Progenitor cell of endocrine pancreas (in vitro differentiated cells): ENCODE measurements around the gene MYG1. TPM values are rescaled to one million over a fixed set of nuclear protein-coding genes. Genes with fewer than 3 reads are reported as not detected.

Source experiments
- DNase-seq: peaks from one replicate; pipeline ENCODE4 v3.0.0; 2021; ENCODE audit warnings: low spot score; ENCODE audit not compliant: unreplicated experiment
- H3K27ac Mint-ChIP-seq: 2 replicates; pipeline ENCODE4 v1.8.0; 2021; ENCODE audit warnings: mild to moderate bottlenecking, moderate library complexity, mixed read lengths
- H3K27me3 Mint-ChIP-seq: 2 replicates; pipeline ENCODE4 v1.8.0; 2021; ENCODE audit warnings: mixed read lengths
- H3K36me3 Mint-ChIP-seq: 2 replicates; pipeline ENCODE4 v1.8.0; 2022; ENCODE audit warnings: mixed read lengths; ENCODE audit not compliant: insufficient read depth
- H3K4me1 Mint-ChIP-seq: 2 replicates; pipeline ENCODE4 v1.8.0; 2021; ENCODE audit warnings: low read depth, mixed read lengths
- H3K4me3 Mint-ChIP-seq: 2 replicates; pipeline ENCODE4 v1.8.0; 2021; ENCODE audit warnings: low read depth, mild to moderate bottlenecking, moderate library complexity, mixed read lengths
- H3K9me3 Mint-ChIP-seq: 2 replicates; pipeline ENCODE4 v1.8.0; 2021; ENCODE audit warnings: low read depth, mixed read lengths
- total RNA-seq: library from RNA; stranded (reverse); gene quantifications from 2 replicates; pipeline ENCODE4 v1.2.1, GENCODE V29; 2021
- TF ChIP-seq, protein P1 (sequence below): fragments of 200-600 bp; sonication (generic); IDR thresholded peaks from one replicate; pipeline ENCODE4 v1.5.0; 2021; ENCODE audit warnings: antibody characterized with exemption, mild to moderate bottlenecking; ENCODE audit not compliant: unreplicated experiment

The MYG1 gene
- total RNA-seq, 1 donor from 2014 or later: 58.9 TPM

DNA sequence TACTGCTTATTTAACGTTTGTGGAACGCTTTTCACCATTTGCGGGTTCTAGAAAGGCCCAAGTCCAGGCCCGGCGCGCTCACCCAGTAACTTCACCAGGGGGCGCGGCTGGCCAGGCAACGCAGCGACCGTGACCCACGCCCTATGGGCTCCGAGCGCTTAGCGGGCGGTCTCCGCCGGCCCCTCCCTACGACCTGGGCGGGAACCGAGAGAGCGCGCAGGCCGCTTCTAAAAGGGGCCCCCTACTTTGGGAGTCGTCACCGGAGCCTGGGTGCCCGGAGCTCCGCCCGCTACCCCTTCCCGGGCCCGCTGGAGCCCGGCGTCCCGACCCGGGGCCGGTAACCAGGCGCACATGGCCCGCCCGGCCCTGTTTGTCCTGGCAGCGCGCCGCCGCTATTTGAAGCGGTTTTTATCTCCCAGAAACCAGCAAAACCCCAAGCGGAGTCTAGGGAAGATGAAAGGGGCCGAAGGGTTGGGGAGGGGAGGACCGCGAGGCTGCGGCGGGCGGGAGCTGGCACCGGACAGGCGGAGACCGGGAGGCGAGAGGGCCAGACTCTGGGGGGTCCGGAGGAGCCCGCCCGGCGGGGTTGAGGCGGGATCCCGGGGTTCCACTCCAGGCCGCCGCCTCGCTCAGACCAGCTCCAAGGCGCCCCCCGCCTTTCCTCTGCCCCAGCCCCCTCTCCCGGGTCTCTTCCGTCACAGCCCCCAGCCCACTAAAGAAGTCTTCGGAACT lies 25.4 kb downstream of the MYG1 start:
- no peak overlapping the region for H3K27ac Mint-ChIP-seq
- TF ChIP-seq, protein P1, sequence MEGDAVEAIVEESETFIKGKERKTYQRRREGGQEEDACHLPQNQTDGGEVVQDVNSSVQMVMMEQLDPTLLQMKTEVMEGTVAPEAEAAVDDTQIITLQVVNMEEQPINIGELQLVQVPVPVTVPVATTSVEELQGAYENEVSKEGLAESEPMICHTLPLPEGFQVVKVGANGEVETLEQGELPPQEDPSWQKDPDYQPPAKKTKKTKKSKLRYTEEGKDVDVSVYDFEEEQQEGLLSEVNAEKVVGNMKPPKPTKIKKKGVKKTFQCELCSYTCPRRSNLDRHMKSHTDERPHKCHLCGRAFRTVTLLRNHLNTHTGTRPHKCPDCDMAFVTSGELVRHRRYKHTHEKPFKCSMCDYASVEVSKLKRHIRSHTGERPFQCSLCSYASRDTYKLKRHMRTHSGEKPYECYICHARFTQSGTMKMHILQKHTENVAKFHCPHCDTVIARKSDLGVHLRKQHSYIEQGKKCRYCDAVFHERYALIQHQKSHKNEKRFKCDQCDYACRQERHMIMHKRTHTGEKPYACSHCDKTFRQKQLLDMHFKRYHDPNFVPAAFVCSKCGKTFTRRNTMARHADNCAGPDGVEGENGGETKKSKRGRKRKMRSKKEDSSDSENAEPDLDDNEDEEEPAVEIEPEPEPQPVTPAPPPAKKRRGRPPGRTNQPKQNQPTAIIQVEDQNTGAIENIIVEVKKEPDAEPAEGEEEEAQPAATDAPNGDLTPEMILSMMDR: peak; percentile 76
- peaks cover 23% of the 10 kb centered on the region for H3K4me1 Mint-ChIP-seq

GRCh38 chr12:53325511-53326061 lies 26.1 kb downstream of the MYG1 start:
- Mint-ChIP-seq H3K9me3 (no peaks in the 10 kb centered on the region), H3K36me3 (no peaks in the 10 kb centered on the region), H3K4me3 (peak overlapping the region; percentile 67), H3K27ac (no peak overlapping the region), H3K4me1 (peaks cover 21% of the 10 kb centered on the region), H3K27me3 (peaks cover 40% of the 10 kb centered on the region)
- TF ChIP-seq, protein P1: no peak
- DNase-seq: no peak

More for the DNA sequence above, 25.4 kb downstream of the MYG1 start:
- Mint-ChIP-seq H3K4me3 (peak overlapping the region; percentile 65), H3K9me3 (no peaks in the 10 kb centered on the region), H3K36me3 (peaks cover 1% of the 10 kb centered on the region), H3K27me3 (peaks cover 40% of the 10 kb centered on the region)
- peak; percentile 79 for DNase-seq

- Mint-ChIP-seq H3K36me3 (no peaks in the 10 kb centered on the region), H3K27ac (no peak overlapping the region), H3K27me3 (peaks cover 41% of the 10 kb centered on the region), H3K4me3 (peak overlapping the region; percentile 67), H3K4me1 (peaks cover 16% of the 10 kb centered on the region), H3K9me3 (no peaks in the 10 kb centered on the region)
- TF ChIP-seq, protein P1: no peak
- no peak for DNase-seq
These were observed 27.1 kb downstream of the MYG1 start for GRCh38 chr12:53326460-53327185.

DNA sequence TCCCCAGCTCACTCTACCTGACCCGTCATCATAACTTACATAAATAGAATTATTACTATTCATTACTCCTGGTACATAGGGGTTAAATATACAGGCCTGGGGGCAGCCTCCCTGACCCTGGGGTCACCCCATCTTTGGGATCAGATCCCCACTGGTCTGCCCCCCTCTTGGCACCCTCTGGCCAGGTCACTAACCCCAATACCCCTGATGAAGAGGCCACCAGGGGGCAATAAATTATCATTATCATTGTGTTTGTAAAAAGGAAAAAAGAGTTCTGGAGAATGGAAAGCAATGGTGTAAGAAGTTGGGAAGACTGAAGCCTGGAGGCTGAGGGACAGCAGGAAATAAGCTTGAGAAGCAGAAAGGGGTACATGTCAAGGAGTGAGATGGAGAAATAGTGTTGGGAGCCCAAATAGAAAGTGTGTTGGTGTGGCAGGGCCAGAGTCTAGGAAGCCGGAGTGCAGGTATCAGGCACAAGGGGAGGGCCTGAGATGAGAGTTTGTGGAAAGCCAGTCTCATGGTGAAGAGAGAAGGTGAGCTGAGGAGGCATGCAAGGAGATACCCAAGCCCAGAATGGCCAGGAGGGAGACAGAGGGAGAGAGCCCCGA lies 28.0 kb downstream of the MYG1 start:
- no peak overlapping the region for H3K27ac Mint-ChIP-seq
- H3K27me3 Mint-ChIP-seq: peaks cover 47% of the 10 kb centered on the region
- no peak for DNase-seq
- TF ChIP-seq, protein P1: peak; percentile 8
- H3K36me3 Mint-ChIP-seq: no peaks in the 10 kb centered on the region
- H3K9me3 Mint-ChIP-seq: no peaks in the 10 kb centered on the region
- peak overlapping the region; percentile 21 for H3K4me3 Mint-ChIP-seq
- H3K4me1 Mint-ChIP-seq: peaks cover 13% of the 10 kb centered on the region

- peaks cover 45% of the 10 kb centered on the region for H3K27me3 Mint-ChIP-seq
- DNase-seq: peak; percentile 26
- H3K36me3 Mint-ChIP-seq: no peaks in the 10 kb centered on the region
- H3K4me1 Mint-ChIP-seq: peaks cover 13% of the 10 kb centered on the region
- H3K9me3 Mint-ChIP-seq: no peaks in the 10 kb centered on the region
- no peak overlapping the region for H3K4me3 Mint-ChIP-seq
- H3K27ac Mint-ChIP-seq: no peak overlapping the region
- TF ChIP-seq, protein P1: peak; percentile 42
These were observed 28.5 kb downstream of the MYG1 start for GRCh38 chr12:53328043-53328435.
